GM12878 (cell line): Measurements from ENCODE around the gene SLC39A7. TPM values are rescaled to one million over a fixed set of nuclear protein-coding genes. Genes with fewer than 3 reads are reported as not detected.

Experiments
- BCL11A ChIP-seq: IDR thresholded peaks from 2 replicates; pipeline ENCODE4 v1.6.1; 2011; ENCODE audit warnings: low read depth, low read length
- BHLHE40 ChIP-seq, 2 experiments: fragments of 450-650 bp in 1 of 2; IDR thresholded peaks; 2 replicates each; pipeline ENCODE4 v1.6.1; 2011 to 2017; ENCODE audit warnings: low read depth in 2 of 2, borderline replicate concordance in 1 of 2, improper control_type of control experiment in 1 of 2, low read length in 1 of 2, mild to moderate bottlenecking in 1 of 2
- CEBPB ChIP-seq, 2 experiments: fragments of 150-350 bp in 1 of 2; IDR thresholded peaks; 2 replicates each; pipeline ENCODE4 v1.6.1; 2012 to 2014; ENCODE audit warnings: low read depth in 2 of 2, low read length in 2 of 2, borderline replicate concordance in 1 of 2, inconsistent platforms in 1 of 2
- CREM ChIP-seq: IDR thresholded peaks from 2 replicates; pipeline ENCODE4 v1.6.1; 2014; ENCODE audit warnings: antibody characterized with exemption, low read depth
- EED ChIP-seq: sonication (generic); IDR thresholded peaks from 2 replicates; pipeline ENCODE4 v1.6.1; 2016; ENCODE audit warnings: antibody characterized with exemption, low read depth
- EP300 ChIP-seq, 2 experiments: fragments of 150-350 bp in 1 of 2; IDR thresholded peaks; 2 replicates each; pipeline ENCODE4 v1.6.1; 2011 to 2012; ENCODE audit warnings: low read depth in 2 of 2, low read length in 2 of 2, borderline replicate concordance in 1 of 2, improper control_type of control experiment in 1 of 2, inconsistent platforms in 1 of 2; ENCODE audit not compliant: control insufficient read depth in 1 of 2
- HDAC2 ChIP-seq: fragments of 200-600 bp; sonication (generic); IDR thresholded peaks from 2 replicates; pipeline ENCODE4 v1.6.1; 2017
- JUNB ChIP-seq: IDR thresholded peaks from 2 replicates; pipeline ENCODE4 v1.6.1; 2016; ENCODE audit warnings: antibody characterized with exemption, mild to moderate bottlenecking
- MEF2B ChIP-seq: fragments of 450-650 bp; IDR thresholded peaks from 2 replicates; pipeline ENCODE4 v1.6.1; 2018; ENCODE audit warnings: mild to moderate bottlenecking, moderate library complexity; ENCODE audit not compliant: partially characterized antibody, poor library complexity, severe bottlenecking
- MXI1 ChIP-seq: fragments of 150-350 bp; IDR thresholded peaks from 2 replicates; pipeline ENCODE4 v1.6.1; 2011; ENCODE audit warnings: low read depth, mild to moderate bottlenecking, inconsistent platforms, low read length, improper control_type of control experiment
- POLR2AphosphoS2 ChIP-seq: IDR thresholded peaks from 2 replicates; pipeline ENCODE4 v1.6.1; 2011; ENCODE audit warnings: low read depth, mild to moderate bottlenecking, low read length, improper control_type of control experiment, moderate library complexity
- RUNX3 ChIP-seq: IDR thresholded peaks from 2 replicates; pipeline ENCODE4 v1.6.1; 2012; ENCODE audit warnings: low read length, inconsistent platforms
- SREBF1 ChIP-seq: IDR thresholded peaks from 2 replicates; pipeline ENCODE4 v1.6.1; 2012; ENCODE audit warnings: mild to moderate bottlenecking, low read length
- SREBF2 ChIP-seq: IDR thresholded peaks from 2 replicates; pipeline ENCODE4 v1.6.1; 2012; ENCODE audit warnings: mild to moderate bottlenecking, low read length
- TBL1XR1 ChIP-seq: IDR thresholded peaks from 2 replicates; pipeline ENCODE4 v1.6.1; 2012; ENCODE audit warnings: low read depth, low read length, improper control_type of control experiment
- polyA plus RNA-seq, 11 experiments: library from polyadenylated mRNA; depleted of rRNA in 4 of 11; unstranded in 6 of 11; stranded (reverse) in 5 of 11; fragments of >200 nt; fragmentation: Nextera tagmentation in 4 of 11; fragmentation: Illumina TruSeq in 1 of 11; extraction: Ambion mirVana in 4 of 11; extraction: Trizol in 1 of 11; gene quantifications; 1 replicate in 1 of 11; 2 replicates in 10 of 11; pipeline versions ENCODE4 v1.2.1 to v1.2.3, GENCODE V29; 2011 to 2016; ENCODE audit warnings: inconsistent platforms in 2 of 11, missing spikeins in 2 of 11, low read depth in 1 of 11
- total RNA-seq, 4 experiments: library from RNA; depleted of rRNA in 3 of 4; stranded (reverse); fragments of >200 nt in 3 of 4; fragmentation: Illumina TruSeq in 1 of 4; extraction: Trizol in 1 of 4; gene quantifications; 2 replicates each; pipeline versions ENCODE4 v1.2.1 to v1.2.3, GENCODE V29; 2013 to 2021
- TF ChIP-seq, protein P1 (sequence below): fragments of 450-650 bp; IDR thresholded peaks from 2 replicates; pipeline ENCODE4 v1.6.1; 2017; ENCODE audit warnings: mild to moderate bottlenecking
- TF ChIP-seq, protein P2 (sequence below): fragments of 450-650 bp; IDR thresholded peaks from 2 replicates; pipeline ENCODE4 v1.6.1; 2016; ENCODE audit warnings: mild to moderate bottlenecking, moderate library complexity, borderline replicate concordance
- TF ChIP-seq, protein P3 (sequence below): IDR thresholded peaks from 2 replicates; pipeline ENCODE4 v1.6.1; 2012; ENCODE audit warnings: low read depth, low read length, improper control_type of control experiment
- TF ChIP-seq, protein P4 (sequence below): IDR thresholded peaks from 2 replicates; pipeline ENCODE4 v1.6.1; 2012; ENCODE audit warnings: low read depth, low read length, improper control_type of control experiment
- TF ChIP-seq, protein P5 (sequence below): fragments of 450-650 bp; IDR thresholded peaks from 2 replicates; pipeline ENCODE4 v1.6.1; 2014; ENCODE audit warnings: mild to moderate bottlenecking

SLC39A7 gene
- total and polyA plus RNA-seq, 10 of the 15 experiments (the other 5 are each of a cell fraction or from before 2014, with no cell fraction given): 7.3 to 63.1 (median 40.6) TPM

DNA sequence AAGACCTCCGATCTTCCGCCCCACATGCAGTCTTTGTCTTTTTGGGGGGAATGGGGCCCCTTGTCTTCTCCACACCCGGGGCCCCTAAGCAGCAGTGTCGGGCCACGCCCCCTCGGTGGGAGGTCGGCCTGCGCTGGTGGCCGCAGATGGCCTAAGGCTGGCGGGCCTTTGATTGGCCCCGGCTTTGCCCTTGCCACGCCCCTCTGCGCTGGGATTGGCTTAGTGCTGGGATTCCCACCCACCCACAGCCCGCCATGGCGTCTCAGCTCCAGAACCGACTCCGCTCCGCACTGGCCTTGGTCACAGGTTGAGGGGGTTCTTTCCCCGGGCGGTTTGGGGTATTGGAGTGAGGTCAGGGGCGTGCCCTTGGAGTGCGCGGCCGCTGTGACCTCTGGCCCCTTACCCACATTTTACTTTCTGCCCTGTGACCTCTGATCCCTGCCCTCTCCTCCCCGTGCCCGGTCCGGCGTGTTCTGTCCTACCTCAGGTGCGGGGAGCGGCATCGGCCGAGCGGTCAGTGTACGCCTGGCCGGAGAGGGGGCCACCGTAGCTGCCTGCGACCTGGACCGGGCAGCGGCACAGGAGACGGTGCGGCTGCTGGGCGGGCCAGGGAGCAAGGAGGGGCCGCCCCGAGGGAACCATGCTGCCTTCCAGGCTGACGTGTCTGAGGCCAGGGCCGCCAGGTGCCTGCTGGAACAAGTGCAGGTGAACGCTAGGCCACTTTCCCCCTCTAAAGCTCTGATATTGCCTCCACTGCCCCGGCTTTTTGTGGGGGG lies 3.9 kb downstream of the SLC39A7 start, which contains the start of gene HSD17B8 (continued):
- TF ChIP-seq, protein P1, sequence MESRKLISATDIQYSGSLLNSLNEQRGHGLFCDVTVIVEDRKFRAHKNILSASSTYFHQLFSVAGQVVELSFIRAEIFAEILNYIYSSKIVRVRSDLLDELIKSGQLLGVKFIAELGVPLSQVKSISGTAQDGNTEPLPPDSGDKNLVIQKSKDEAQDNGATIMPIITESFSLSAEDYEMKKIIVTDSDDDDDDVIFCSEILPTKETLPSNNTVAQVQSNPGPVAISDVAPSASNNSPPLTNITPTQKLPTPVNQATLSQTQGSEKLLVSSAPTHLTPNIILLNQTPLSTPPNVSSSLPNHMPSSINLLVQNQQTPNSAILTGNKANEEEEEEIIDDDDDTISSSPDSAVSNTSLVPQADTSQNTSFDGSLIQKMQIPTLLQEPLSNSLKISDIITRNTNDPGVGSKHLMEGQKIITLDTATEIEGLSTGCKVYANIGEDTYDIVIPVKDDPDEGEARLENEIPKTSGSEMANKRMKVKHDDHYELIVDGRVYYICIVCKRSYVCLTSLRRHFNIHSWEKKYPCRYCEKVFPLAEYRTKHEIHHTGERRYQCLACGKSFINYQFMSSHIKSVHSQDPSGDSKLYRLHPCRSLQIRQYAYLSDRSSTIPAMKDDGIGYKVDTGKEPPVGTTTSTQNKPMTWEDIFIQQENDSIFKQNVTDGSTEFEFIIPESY: no peak
- TF ChIP-seq MXI1 (no peak; the same call in 1 of the 2 replicates), TBL1XR1 (no peak), BHLHE40 (IDR thresholded peaks at IDR 0.05; ENCODE audit: borderline replicate concordance in 1 of 2, low read depth in 2 of 2, low read length in 1 of 2) (peak in 1 of 2 experiments; percentile 27; a peak in 1 of 4 replicates), HDAC2 (no peak), CREM (0 out of 2 replicates have a peak, but pooled peaks have one; percentile 11), SREBF1 (no peak), POLR2AphosphoS2 (peak; percentile 95), EED (no peak), JUNB (no peak), CEBPB (IDR thresholded peaks at IDR 0.05; ENCODE audit: borderline replicate concordance in 1 of 2, low read depth in 2 of 2, low read length in 2 of 2) (no peak), SREBF2 (no peak), BCL11A (no peak), RUNX3 (no peak), EP300 (IDR thresholded peaks at IDR 0.05; ENCODE audit: borderline replicate concordance in 1 of 2, control insufficient read depth in 1 of 2, low read depth in 2 of 2, low read length in 2 of 2) (no peak), MEF2B (no peak)
- TF ChIP-seq, protein P2, sequence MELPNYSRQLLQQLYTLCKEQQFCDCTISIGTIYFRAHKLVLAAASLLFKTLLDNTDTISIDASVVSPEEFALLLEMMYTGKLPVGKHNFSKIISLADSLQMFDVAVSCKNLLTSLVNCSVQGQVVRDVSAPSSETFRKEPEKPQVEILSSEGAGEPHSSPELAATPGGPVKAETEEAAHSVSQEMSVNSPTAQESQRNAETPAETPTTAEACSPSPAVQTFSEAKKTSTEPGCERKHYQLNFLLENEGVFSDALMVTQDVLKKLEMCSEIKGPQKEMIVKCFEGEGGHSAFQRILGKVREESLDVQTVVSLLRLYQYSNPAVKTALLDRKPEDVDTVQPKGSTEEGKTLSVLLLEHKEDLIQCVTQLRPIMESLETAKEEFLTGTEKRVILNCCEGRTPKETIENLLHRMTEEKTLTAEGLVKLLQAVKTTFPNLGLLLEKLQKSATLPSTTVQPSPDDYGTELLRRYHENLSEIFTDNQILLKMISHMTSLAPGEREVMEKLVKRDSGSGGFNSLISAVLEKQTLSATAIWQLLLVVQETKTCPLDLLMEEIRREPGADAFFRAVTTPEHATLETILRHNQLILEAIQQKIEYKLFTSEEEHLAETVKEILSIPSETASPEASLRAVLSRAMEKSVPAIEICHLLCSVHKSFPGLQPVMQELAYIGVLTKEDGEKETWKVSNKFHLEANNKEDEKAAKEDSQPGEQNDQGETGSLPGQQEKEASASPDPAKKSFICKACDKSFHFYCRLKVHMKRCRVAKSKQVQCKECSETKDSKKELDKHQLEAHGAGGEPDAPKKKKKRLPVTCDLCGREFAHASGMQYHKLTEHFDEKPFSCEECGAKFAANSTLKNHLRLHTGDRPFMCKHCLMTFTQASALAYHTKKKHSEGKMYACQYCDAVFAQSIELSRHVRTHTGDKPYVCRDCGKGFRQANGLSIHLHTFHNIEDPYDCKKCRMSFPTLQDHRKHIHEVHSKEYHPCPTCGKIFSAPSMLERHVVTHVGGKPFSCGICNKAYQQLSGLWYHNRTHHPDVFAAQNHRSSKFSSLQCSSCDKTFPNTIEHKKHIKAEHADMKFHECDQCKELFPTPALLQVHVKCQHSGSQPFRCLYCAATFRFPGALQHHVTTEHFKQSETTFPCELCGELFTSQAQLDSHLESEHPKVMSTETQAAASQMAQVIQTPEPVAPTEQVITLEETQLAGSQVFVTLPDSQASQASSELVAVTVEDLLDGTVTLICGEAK: no peak
- TF ChIP-seq, protein P3, sequence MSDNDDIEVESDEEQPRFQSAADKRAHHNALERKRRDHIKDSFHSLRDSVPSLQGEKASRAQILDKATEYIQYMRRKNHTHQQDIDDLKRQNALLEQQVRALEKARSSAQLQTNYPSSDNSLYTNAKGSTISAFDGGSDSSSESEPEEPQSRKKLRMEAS: no peak
- TF ChIP-seq, protein P4, sequence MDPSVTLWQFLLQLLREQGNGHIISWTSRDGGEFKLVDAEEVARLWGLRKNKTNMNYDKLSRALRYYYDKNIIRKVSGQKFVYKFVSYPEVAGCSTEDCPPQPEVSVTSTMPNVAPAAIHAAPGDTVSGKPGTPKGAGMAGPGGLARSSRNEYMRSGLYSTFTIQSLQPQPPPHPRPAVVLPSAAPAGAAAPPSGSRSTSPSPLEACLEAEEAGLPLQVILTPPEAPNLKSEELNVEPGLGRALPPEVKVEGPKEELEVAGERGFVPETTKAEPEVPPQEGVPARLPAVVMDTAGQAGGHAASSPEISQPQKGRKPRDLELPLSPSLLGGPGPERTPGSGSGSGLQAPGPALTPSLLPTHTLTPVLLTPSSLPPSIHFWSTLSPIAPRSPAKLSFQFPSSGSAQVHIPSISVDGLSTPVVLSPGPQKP: no peak
- TF ChIP-seq, protein P5, sequence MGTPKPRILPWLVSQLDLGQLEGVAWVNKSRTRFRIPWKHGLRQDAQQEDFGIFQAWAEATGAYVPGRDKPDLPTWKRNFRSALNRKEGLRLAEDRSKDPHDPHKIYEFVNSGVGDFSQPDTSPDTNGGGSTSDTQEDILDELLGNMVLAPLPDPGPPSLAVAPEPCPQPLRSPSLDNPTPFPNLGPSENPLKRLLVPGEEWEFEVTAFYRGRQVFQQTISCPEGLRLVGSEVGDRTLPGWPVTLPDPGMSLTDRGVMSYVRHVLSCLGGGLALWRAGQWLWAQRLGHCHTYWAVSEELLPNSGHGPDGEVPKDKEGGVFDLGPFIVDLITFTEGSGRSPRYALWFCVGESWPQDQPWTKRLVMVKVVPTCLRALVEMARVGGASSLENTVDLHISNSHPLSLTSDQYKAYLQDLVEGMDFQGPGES: no peak
